Esophagus muscularis mucosa (tissue), 3 donors: ENCODE data around the gene RMND5B.

Source experiments
- POLR2A ChIP-seq: fragments of 450-650 bp; IDR thresholded peaks from one replicate; pipeline ENCODE4 v1.6.1; 2017; ENCODE audit warnings: antibody characterized with exemption, moderate library complexity, mild to moderate bottlenecking, low read depth
- POLR2AphosphoS5 ChIP-seq, 2 donors: sonication (generic); formaldehyde crosslinking; IDR thresholded peaks; one replicate each; pipeline ENCODE4 v1.6.1; 2017; ENCODE audit warnings: antibody characterized with exemption in 2 of 2
- TF ChIP-seq, protein P1 (sequence below), 3 experiments: fragments of 200-600 bp in 2 of 3; fragments of 450-650 bp in 1 of 3; sonication (generic) in 2 of 3; IDR thresholded peaks; one replicate each; pipeline ENCODE4 v1.5.1; 2017 to 2019; ENCODE audit warnings: antibody characterized with exemption in 3 of 3, mild to moderate bottlenecking in 2 of 3, moderate library complexity in 1 of 3

DNA sequence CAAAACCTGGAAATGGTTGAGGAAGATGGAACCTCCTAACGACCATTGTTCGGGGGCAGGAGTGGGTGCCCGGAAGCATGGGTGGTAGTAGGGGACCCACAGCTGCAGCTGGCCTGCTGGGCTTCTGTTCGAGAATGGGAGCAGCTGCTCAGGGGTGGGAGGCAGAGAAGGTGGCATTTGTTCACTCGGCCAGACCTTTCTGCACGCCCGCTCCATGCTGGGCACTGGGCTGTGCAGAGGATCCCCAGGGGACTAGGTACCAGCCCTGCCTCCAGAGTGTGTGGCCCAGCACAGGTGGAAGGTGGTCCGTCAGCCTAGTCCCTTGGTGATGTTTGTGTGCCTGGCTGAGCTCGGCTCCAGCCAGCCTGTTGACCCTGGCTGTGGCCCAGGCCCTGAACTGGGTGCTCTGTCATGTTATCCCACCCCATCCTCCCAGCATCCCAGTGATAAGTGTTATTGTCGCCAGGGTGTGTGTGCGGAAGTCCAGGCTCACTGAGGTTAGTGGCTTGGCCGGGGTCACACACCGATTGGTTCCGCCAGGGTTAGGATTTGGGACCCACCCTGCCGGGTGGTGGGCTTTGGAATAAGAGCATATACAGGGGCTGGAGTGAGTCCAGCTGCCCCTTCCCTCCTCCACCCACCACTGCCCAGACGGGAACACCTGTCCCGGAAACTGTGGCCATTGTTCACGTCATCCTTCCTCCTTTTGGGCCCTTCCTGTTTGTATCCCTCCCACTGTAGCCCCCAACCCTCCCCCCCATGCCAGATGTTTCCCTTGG, 12.7 kb upstream of the RMND5B start:
- TF ChIP-seq POLR2A (no peak), POLR2AphosphoS5 (IDR thresholded peaks at IDR 0.05) (no peak)
- TF ChIP-seq, protein P1, sequence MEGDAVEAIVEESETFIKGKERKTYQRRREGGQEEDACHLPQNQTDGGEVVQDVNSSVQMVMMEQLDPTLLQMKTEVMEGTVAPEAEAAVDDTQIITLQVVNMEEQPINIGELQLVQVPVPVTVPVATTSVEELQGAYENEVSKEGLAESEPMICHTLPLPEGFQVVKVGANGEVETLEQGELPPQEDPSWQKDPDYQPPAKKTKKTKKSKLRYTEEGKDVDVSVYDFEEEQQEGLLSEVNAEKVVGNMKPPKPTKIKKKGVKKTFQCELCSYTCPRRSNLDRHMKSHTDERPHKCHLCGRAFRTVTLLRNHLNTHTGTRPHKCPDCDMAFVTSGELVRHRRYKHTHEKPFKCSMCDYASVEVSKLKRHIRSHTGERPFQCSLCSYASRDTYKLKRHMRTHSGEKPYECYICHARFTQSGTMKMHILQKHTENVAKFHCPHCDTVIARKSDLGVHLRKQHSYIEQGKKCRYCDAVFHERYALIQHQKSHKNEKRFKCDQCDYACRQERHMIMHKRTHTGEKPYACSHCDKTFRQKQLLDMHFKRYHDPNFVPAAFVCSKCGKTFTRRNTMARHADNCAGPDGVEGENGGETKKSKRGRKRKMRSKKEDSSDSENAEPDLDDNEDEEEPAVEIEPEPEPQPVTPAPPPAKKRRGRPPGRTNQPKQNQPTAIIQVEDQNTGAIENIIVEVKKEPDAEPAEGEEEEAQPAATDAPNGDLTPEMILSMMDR (IDR thresholded peaks at IDR 0.05), result no peak
